ENCODE data around the gene DAGLA. TPM values are rescaled to one million over a fixed set of nuclear protein-coding genes. Genes with fewer than 3 reads are reported as not detected.

The DAGLA gene
- total RNA-seq, 4 donors from 2014 or later, result 1.7 to 6.9 (median 2.9) TPM

GRCh38 chr11:61743486-61744095, 63.4 kb downstream of the DAGLA start:
- no peak for DNase-seq
- Histone ChIP-seq H3K4me1 (peaks cover 7 to 69% (median 11%) of the 10 kb centered on the region in 3 donors), H3K36me3 (peaks cover 0 to 56% (median 3%) of the 10 kb centered on the region in 3 donors), H3K27me3 (no peaks in the 10 kb centered on the region), H3K27ac (no peak overlapping the region), H3K9me3 (no peaks in the 10 kb centered on the region), H3K4me3 (no peak overlapping the region)
- WGBS, 2 donors, result no CpG with 5 or more reads among the region's 42 CpGs
- intact Hi-C loops (cut with DNase I), result no loop called here
- TF ChIP-seq POLR2A (IDR thresholded peaks at IDR 0.05), result no peak
- TF ChIP-seq CTCF (IDR thresholded peaks at IDR 0.05), result no peak

- H3K4me1 ChIP-seq, result peaks cover 7 to 69% (median 11%) of the 10 kb centered on the region in 3 donors
- TF ChIP-seq POLR2A (IDR thresholded peaks at IDR 0.05), result no peak
- TF ChIP-seq CTCF (IDR thresholded peaks at IDR 0.05), result no peak
- DNase-seq, result no peak
- H3K27me3 ChIP-seq, result peaks cover 0 to 5% (median 0%) of the 10 kb centered on the region in 4 donors
- no peak overlapping the region for H3K27ac ChIP-seq
- no peaks in the 10 kb centered on the region for H3K9me3 ChIP-seq
- H3K4me3 ChIP-seq, result no peak overlapping the region
- H3K36me3 ChIP-seq, result peaks cover 0 to 50% (median 3%) of the 10 kb centered on the region in 3 donors
- intact Hi-C loops (cut with DNase I), result no loop called here
- no CpG with 5 or more reads among the region's 20 CpGs for WGBS, 2 donors
Observed at GRCh38 chr11:61744181-61744580, 64.0 kb downstream of the DAGLA start.

GRCh38 chr11:61744609-61745156, 64.5 kb downstream of the DAGLA start:
- no peak for DNase-seq
- H3K36me3 ChIP-seq, result peaks cover 0 to 45% (median 3%) of the 10 kb centered on the region in 3 donors
- peaks cover 7 to 68% (median 11%) of the 10 kb centered on the region in 3 donors for H3K4me1 ChIP-seq
- intact Hi-C loops (cut with DNase I), result no loop called here
- peaks cover 0 to 10% (median 0%) of the 10 kb centered on the region in 4 donors for H3K27me3 ChIP-seq
- H3K9me3 ChIP-seq, result no peaks in the 10 kb centered on the region
- no peak overlapping the region for H3K27ac ChIP-seq
- H3K4me3 ChIP-seq, result no peak overlapping the region
- TF ChIP-seq CTCF (IDR thresholded peaks at IDR 0.05) (no peak), POLR2A (IDR thresholded peaks at IDR 0.05) (no peak)
- 83 to 89% methylated on average over 2 to 4 of the region's 10 CpGs for WGBS, 2 donors

- 40% methylated on average over 1 of the region's 15 CpGs; no CpG with 5 or more reads in 1 of the 2 donors for WGBS, 2 donors
- H3K9me3 ChIP-seq, result no peaks in the 10 kb centered on the region
- intact Hi-C loops (cut with DNase I), result no loop called here
- DNase-seq, result no peak
- H3K4me3 ChIP-seq, result no peak overlapping the region
- peak overlapping the region in 2 of 4 donors; percentile 82 to 83 for H3K27ac ChIP-seq
- H3K27me3 ChIP-seq, result peaks cover 0 to 19% (median 0%) of the 10 kb centered on the region in 4 donors
- peaks cover 0 to 34% (median 3%) of the 10 kb centered on the region in 3 donors for H3K36me3 ChIP-seq
- H3K4me1 ChIP-seq, result peaks cover 7 to 56% (median 11%) of the 10 kb centered on the region in 3 donors
- TF ChIP-seq POLR2A (IDR thresholded peaks at IDR 0.05), result no peak
- no peak for TF ChIP-seq CTCF (IDR thresholded peaks at IDR 0.05)
Observed at GRCh38 chr11:61745781-61746441, 65.7 kb downstream of the DAGLA start.
